Lower leg skin (tissue), 3 donors: ENCODE data around the gene DNAJC13.

Experiments
- POLR2A ChIP-seq, 2 donors: fragments of 450-650 bp; IDR thresholded peaks; one replicate each; pipeline ENCODE4 v1.6.1; 2016 to 2017; ENCODE audit warnings: antibody characterized with exemption in 2 of 2, mild to moderate bottlenecking in 1 of 2, moderate library complexity in 1 of 2
- TF ChIP-seq, protein P1 (sequence below), 3 donors: fragments of 450-650 bp; IDR thresholded peaks; one replicate each; pipeline ENCODE4 v1.5.1; 2016; ENCODE audit warnings: antibody characterized with exemption in 3 of 3, mild to moderate bottlenecking in 3 of 3, moderate library complexity in 2 of 3

DNA sequence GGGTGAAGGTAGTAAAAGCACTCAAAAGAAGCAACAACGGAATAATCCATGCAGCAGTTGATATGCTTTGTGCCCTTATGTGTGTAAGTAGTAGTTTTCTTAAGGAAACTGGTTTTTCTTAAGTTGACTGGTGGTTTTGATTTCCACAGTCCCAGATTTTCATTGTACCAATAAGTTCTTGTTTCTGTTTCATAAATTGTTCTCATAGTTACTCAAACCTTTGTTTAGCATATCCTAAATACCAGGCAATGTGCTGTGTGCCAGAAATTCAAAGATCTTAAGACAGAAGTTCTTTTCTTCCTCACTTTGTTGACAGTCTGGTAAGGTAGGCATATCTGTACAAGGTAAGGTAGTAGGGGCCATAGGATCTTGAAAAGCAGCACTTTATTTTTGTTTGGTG is 40.0 kb downstream of the DNAJC13 start:
- TF ChIP-seq POLR2A (IDR thresholded peaks at IDR 0.05), result no peak
- TF ChIP-seq, protein P1, sequence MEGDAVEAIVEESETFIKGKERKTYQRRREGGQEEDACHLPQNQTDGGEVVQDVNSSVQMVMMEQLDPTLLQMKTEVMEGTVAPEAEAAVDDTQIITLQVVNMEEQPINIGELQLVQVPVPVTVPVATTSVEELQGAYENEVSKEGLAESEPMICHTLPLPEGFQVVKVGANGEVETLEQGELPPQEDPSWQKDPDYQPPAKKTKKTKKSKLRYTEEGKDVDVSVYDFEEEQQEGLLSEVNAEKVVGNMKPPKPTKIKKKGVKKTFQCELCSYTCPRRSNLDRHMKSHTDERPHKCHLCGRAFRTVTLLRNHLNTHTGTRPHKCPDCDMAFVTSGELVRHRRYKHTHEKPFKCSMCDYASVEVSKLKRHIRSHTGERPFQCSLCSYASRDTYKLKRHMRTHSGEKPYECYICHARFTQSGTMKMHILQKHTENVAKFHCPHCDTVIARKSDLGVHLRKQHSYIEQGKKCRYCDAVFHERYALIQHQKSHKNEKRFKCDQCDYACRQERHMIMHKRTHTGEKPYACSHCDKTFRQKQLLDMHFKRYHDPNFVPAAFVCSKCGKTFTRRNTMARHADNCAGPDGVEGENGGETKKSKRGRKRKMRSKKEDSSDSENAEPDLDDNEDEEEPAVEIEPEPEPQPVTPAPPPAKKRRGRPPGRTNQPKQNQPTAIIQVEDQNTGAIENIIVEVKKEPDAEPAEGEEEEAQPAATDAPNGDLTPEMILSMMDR (IDR thresholded peaks at IDR 0.05), result no peak
